SH-SY5Y (cell line): Measurements from ENCODE around the gene MEAF6.

Experiments used
- GATA2 ChIP-seq: IDR thresholded peaks from 2 replicates; pipeline ENCODE4 v1.6.1; 2011; ENCODE audit warnings: mild to moderate bottlenecking, low read depth, low read length
- GATA3 ChIP-seq: IDR thresholded peaks from 2 replicates; pipeline ENCODE4 v1.6.1; 2011; ENCODE audit warnings: low read depth, mild to moderate bottlenecking, low read length, moderate library complexity

GRCh38 chr1:37540036-37540785 lies 25.6 kb upstream of the MEAF6 start:
- TF ChIP-seq GATA2 (no peak), GATA3 (no peak)
